ENCODE measurements around the gene ENDOV.

GRCh38 chr17:80449930-80450576, 35.1 kb downstream of the ENDOV start:
- TF ChIP-seq CTCF (IDR thresholded peaks at IDR 0.05) (no peak), POLR2A (IDR thresholded peaks at IDR 0.05) (no peak)

All from body of pancreas (tissue), 4 donors.